GM18499 (cell line): ENCODE measurements around the gene MKNK2.

Experiments used
- ATAC-seq: cut with Tn5 transposase; IDR thresholded peaks from one replicate; pipeline ENCODE4 v1.9.1; 2021; ENCODE audit warnings: moderate number of reproducible peaks; ENCODE audit not compliant: insufficient read depth, unreplicated experiment

The MKNK2 gene

DNA sequence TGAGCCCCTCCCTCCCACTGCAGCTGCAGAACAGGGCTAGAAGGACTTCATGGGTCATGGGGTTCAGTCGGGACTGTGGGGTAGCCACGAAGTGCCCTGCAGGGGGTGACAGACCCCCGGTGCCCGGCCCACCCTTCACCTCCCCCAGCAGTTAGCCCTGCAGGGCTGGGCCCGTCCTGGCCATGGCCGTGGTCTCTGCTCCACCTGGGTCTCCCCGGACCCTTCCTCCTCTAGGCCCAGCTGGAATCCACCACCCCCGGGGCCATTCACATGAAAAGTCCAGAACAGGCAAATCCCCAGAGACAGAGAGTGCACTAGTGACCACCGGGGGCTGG, 17.3 kb downstream of the MKNK2 start:
- no peak for ATAC-seq

- no peak for ATAC-seq
Measured at GRCh38 chr19:2033115-2033824, 17.8 kb downstream of the MKNK2 start.

GRCh38 chr19:2032296-2032941, 18.6 kb downstream of the MKNK2 start:
- no peak for ATAC-seq

DNA sequence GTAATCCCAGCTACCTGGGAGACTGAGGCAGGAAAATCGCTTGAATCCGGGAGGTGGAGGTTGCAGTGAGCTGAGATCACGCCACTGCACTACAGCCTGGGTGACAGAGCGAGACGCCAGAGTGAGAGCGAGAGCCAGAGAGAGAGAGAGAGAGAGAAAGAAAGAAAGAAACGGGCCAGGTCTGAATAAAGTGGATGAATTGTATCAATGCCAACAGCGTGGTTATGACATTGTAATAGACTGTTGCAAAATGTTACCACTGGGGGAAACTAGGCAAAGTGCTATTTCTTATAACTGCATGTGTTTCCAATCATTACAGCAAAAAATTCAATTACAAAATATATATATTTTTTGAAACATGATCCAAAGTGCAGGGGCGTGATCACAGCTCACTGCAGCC, 23.7 kb downstream of the MKNK2 start:
- no peak for ATAC-seq

GRCh38 chr19:2026770-2027169, 24.3 kb downstream of the MKNK2 start:
- ATAC-seq, result no peak

DNA sequence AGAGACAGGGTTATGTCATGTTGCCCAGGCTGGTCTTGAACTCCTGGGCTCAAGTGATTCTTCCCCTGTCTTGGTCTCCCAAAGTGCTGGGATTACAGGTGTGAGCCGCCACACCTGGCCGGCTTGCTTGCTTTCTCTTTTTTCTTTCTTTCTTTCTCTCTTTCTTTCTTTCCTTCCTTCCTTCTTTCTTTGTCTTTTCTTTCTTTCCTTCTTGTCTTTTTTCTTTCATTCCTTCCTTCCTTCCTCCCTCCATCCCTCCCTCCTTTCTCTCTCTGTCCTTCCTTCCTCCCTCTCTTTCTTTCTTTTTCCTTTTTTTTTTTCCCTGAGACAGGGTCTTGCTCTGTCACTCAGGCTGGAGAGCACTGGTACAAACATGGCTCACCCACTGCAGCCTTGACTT, 28.8 kb downstream of the MKNK2 start:
- ATAC-seq, result no peak

GRCh38 chr19:2021453-2022140, 29.4 kb downstream of the MKNK2 start:
- no peak for ATAC-seq

GRCh38 chr19:2018752-2019151, 32.3 kb downstream of the MKNK2 start:
- no peak for ATAC-seq

- ATAC-seq, result no peak
Measured at GRCh38 chr19:2016041-2016807, 34.8 kb downstream of the MKNK2 start.

GRCh38 chr19:2015608-2015950, 35.5 kb downstream of the MKNK2 start, which contains the start of gene BTBD2:
Gene BTBD2, minus strand, starts transcription at chr19:2015714. Its CDS starts 11 bp downstream, at chr19:2015703.
- no peak for ATAC-seq

- ATAC-seq, result no peak
Measured at GRCh38 chr19:2014731-2015607, 36.1 kb downstream of the MKNK2 start.

GRCh38 chr19:2014131-2014571, 36.9 kb downstream of the MKNK2 start:
- no peak for ATAC-seq

DNA sequence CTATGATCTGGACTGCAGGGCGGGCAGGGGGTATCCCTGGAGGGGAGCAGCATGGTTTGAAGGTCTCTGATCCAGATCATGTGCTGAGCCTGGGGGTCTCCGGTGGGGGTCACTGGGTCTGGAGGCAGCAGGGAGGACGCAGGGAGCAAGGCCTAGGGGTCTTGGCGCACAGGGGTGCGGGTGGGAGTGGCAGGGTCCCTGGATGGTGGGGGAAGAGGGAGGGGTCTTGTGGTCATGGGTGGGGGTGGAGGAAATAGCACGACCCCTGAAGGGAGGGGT, 37.4 kb downstream of the MKNK2 start:
- ATAC-seq, result no peak

GRCh38 chr19:2012941-2013682, 37.9 kb downstream of the MKNK2 start:
- no peak for ATAC-seq

- no peak for ATAC-seq
Measured at GRCh38 chr19:2011169-2011568, 39.9 kb downstream of the MKNK2 start.

DNA sequence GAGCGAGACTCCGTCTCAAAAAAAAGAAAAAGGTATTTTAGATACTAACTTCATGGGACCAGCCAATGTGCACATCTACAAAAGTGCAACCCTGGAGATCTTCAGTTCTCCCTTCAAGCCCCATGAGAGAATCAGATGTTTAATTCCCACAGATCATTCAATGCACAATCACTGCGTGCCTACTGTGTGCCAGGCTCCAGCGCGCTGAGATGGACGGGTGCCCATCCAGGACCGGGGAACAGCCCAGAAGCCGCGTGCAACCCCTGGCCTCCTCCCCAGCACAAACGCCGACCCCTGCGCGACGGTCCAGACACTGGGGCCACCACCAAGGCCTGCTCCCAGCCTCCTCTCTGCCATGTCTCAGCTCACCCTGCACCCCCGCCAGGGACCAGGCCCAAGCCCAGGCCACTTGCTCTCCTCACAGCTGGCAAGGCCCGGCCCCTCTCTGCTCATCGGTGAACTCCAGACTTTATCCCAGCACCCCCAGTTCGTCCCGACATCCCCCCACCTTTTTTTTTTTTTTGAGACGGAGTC, 40.8 kb downstream of the MKNK2 start:
- no peak for ATAC-seq

DNA sequence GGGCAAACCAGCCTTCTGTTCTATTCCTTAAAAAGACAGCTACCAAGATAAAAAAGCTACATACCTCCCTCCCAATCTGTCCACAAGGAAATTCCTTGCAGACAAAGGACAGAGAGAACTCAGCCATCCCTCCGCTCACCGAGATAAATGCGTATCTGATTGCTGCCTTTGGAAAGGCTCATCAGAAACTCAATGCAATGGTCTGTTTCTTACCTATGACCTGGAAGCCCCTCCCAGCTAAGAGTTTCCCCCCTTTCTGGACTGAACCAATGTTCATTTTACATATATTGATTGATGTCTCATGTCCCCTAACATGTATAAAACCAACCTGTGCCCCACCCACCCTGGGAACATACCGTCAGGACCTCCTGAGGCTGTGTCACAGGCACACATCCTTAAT, 47.2 kb downstream of the MKNK2 start:
- ATAC-seq, result no peak

- no peak for ATAC-seq
Measured at GRCh38 chr19:1999856-2000515, 51.1 kb downstream of the MKNK2 start.
